HG03095 (cell line): Measurements from ENCODE around the gene CRISPLD2.

Experiments
- ATAC-seq: cut with Tn5 transposase; IDR thresholded peaks from one replicate; pipeline ENCODE4 v1.9.1; 2021; ENCODE audit warnings: moderate library complexity; ENCODE audit not compliant: unreplicated experiment

The CRISPLD2 gene

GRCh38 chr16:84948851-84949610 lies 129.2 kb downstream of the CRISPLD2 start:
- no peak for ATAC-seq

GRCh38 chr16:84949772-84950436 lies 130.1 kb downstream of the CRISPLD2 start:
- ATAC-seq, result no peak

- no peak for ATAC-seq
Measured at GRCh38 chr16:84950906-84951305, 131.1 kb downstream of the CRISPLD2 start.

- ATAC-seq, result no peak
Measured at GRCh38 chr16:84952335-84953189, 132.8 kb downstream of the CRISPLD2 start.

GRCh38 chr16:84953190-84953746 lies 133.5 kb downstream of the CRISPLD2 start:
- no peak for ATAC-seq

- ATAC-seq, result no peak
Measured at GRCh38 chr16:84955427-84955826, 135.6 kb downstream of the CRISPLD2 start.

GRCh38 chr16:84957192-84957591 lies 137.4 kb downstream of the CRISPLD2 start:
- ATAC-seq, result no peak

GRCh38 chr16:84957792-84958191 lies 138.0 kb downstream of the CRISPLD2 start:
- no peak for ATAC-seq
